ENCODE data around the gene WNT4.

DNA sequence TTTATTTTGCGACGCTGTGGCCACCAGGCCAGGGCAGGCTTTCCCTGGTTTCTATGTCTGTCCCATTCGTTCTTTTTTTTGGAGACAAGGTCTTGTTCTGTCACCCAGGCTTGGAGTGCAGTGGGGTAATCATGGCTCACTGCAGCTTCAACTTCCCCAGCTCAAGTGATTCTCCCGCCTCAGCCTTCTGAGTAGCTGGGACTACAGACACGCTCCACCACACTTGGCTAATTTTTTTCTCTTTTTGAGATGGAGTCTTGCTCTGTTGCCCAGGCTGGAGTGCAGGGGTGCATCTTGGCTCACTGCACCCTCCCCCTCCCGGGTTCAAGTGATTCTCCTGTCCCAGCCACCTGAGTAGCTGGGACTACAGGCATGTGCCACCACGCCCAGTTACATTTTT, 43.4 kb upstream of the WNT4 start:
- TF ChIP-seq, protein P1, sequence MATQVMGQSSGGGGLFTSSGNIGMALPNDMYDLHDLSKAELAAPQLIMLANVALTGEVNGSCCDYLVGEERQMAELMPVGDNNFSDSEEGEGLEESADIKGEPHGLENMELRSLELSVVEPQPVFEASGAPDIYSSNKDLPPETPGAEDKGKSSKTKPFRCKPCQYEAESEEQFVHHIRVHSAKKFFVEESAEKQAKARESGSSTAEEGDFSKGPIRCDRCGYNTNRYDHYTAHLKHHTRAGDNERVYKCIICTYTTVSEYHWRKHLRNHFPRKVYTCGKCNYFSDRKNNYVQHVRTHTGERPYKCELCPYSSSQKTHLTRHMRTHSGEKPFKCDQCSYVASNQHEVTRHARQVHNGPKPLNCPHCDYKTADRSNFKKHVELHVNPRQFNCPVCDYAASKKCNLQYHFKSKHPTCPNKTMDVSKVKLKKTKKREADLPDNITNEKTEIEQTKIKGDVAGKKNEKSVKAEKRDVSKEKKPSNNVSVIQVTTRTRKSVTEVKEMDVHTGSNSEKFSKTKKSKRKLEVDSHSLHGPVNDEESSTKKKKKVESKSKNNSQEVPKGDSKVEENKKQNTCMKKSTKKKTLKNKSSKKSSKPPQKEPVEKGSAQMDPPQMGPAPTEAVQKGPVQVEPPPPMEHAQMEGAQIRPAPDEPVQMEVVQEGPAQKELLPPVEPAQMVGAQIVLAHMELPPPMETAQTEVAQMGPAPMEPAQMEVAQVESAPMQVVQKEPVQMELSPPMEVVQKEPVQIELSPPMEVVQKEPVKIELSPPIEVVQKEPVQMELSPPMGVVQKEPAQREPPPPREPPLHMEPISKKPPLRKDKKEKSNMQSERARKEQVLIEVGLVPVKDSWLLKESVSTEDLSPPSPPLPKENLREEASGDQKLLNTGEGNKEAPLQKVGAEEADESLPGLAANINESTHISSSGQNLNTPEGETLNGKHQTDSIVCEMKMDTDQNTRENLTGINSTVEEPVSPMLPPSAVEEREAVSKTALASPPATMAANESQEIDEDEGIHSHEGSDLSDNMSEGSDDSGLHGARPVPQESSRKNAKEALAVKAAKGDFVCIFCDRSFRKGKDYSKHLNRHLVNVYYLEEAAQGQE (IDR thresholded peaks at IDR 0.05; ENCODE audit: insufficient read depth in 1 of 2, low read depth in 2 of 2, low read length in 1 of 2) = no peak
- TF ChIP-seq, protein P2, sequence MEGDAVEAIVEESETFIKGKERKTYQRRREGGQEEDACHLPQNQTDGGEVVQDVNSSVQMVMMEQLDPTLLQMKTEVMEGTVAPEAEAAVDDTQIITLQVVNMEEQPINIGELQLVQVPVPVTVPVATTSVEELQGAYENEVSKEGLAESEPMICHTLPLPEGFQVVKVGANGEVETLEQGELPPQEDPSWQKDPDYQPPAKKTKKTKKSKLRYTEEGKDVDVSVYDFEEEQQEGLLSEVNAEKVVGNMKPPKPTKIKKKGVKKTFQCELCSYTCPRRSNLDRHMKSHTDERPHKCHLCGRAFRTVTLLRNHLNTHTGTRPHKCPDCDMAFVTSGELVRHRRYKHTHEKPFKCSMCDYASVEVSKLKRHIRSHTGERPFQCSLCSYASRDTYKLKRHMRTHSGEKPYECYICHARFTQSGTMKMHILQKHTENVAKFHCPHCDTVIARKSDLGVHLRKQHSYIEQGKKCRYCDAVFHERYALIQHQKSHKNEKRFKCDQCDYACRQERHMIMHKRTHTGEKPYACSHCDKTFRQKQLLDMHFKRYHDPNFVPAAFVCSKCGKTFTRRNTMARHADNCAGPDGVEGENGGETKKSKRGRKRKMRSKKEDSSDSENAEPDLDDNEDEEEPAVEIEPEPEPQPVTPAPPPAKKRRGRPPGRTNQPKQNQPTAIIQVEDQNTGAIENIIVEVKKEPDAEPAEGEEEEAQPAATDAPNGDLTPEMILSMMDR (IDR thresholded peaks at IDR 0.05) = no peak
- TF ChIP-seq POLR2AphosphoS5 (IDR thresholded peaks at IDR 0.05; ENCODE audit: low read depth, low read length) (no peak), SIN3A (IDR thresholded peaks at IDR 0.05; ENCODE audit: borderline replicate concordance, insufficient read depth, low read depth, low read length) (no peak)
